ENCODE data around the gene MTX1.
"Not testable (repeated sequence)": the region's sequence is repeated elsewhere in the genome, so short reads cannot be mapped to it uniquely, and the experiment has no call there.

The MTX1 gene

GRCh38 chr1:155206891-155207805, 1.3 kb upstream of the MTX1 start:
- peak; percentile 67 to 95 (median 86) for DNase-seq (ENCODE audit: low read depth in 2 of 3, low spot score in 2 of 3)

GRCh38 chr1:155207806-155208540, 522 bp upstream of the MTX1 start, which contains the start of gene THBS3:
THBS3 (minus strand) TSS chr1:155207897; CDS start chr1:155207876, 21 bp downstream.
- no peak for DNase-seq (ENCODE audit: low read depth in 2 of 3, low spot score in 2 of 3)

- DNase-seq (ENCODE audit: low read depth in 2 of 3, low spot score in 2 of 3), result no peak
These were observed 822 bp downstream of the MTX1 start for GRCh38 chr1:155209312-155209721.

GRCh38 chr1:155210314-155211104, 2.0 kb downstream of the MTX1 start:
- DNase-seq (ENCODE audit: low read depth in 2 of 3, low spot score in 2 of 3), result no peak

GRCh38 chr1:155211381-155212050, 3.0 kb downstream of the MTX1 start:
- DNase-seq (ENCODE audit: low read depth in 2 of 3, low spot score in 2 of 3), result not testable (repeated sequence)

GRCh38 chr1:155212051-155212440, 3.6 kb downstream of the MTX1 start:
- not testable (repeated sequence) for DNase-seq (ENCODE audit: low read depth in 2 of 3, low spot score in 2 of 3)

GRCh38 chr1:155214702-155215101, 6.2 kb downstream of the MTX1 start:
- DNase-seq (ENCODE audit: low read depth in 2 of 3, low spot score in 2 of 3), result not testable (repeated sequence)

GRCh38 chr1:155218854-155219591, 10.5 kb downstream of the MTX1 start:
- no peak for DNase-seq (ENCODE audit: low read depth in 2 of 3, low spot score in 2 of 3)

- DNase-seq (ENCODE audit: low read depth in 2 of 3, low spot score in 2 of 3), result no peak
These were observed 11.1 kb downstream of the MTX1 start for GRCh38 chr1:155219592-155220031.

- DNase-seq (ENCODE audit: low read depth in 2 of 3, low spot score in 2 of 3), result not testable (repeated sequence)
These were observed 11.9 kb downstream of the MTX1 start for GRCh38 chr1:155220211-155220965.

GRCh38 chr1:155223047-155223446, 14.6 kb downstream of the MTX1 start:
- no peak for DNase-seq (ENCODE audit: low read depth in 2 of 3, low spot score in 2 of 3)

- DNase-seq (ENCODE audit: low read depth in 2 of 3, low spot score in 2 of 3), result not testable (repeated sequence)
These were observed 16.9 kb downstream of the MTX1 start for GRCh38 chr1:155225404-155225759.

- DNase-seq (ENCODE audit: low read depth in 2 of 3, low spot score in 2 of 3), result peak in 1 of 3 experiments; percentile 81
These were observed 17.9 kb downstream of the MTX1 start for GRCh38 chr1:155226188-155226909.

GRCh38 chr1:155226910-155227260, 18.4 kb downstream of the MTX1 start:
- peak in 1 of 3 experiments; percentile 90 for DNase-seq (ENCODE audit: low read depth in 2 of 3, low spot score in 2 of 3)

GRCh38 chr1:155227261-155228095, 19.0 kb downstream of the MTX1 start:
- peak; percentile 96 to 100 (median 100) for DNase-seq (ENCODE audit: low read depth in 2 of 3, low spot score in 2 of 3)

- no peak for DNase-seq (ENCODE audit: low read depth in 2 of 3, low spot score in 2 of 3)
These were observed 19.6 kb downstream of the MTX1 start for GRCh38 chr1:155228096-155228427.

- DNase-seq (ENCODE audit: low read depth in 2 of 3, low spot score in 2 of 3), result not testable (repeated sequence)
These were observed 22.8 kb downstream of the MTX1 start for GRCh38 chr1:155231302-155231701.

All from activated CD8-positive, alpha-beta memory T cell treated with anti-CD3 and anti-CD28 coated beads for 48 hours (primary cell).